HepG2 (cell line): Measurements from ENCODE around the gene CASP1. TPM values are rescaled to one million over a fixed set of nuclear protein-coding genes. Genes with fewer than 3 reads are reported as not detected.
A peak's percentile ranks its signal among the peaks of the same experiment; 100 is the strongest.

Source experiments
- ATF7-NPFF ChIP-seq: sonication (generic); formaldehyde crosslinking; IDR thresholded peaks from 2 replicates; pipeline ENCODE4 v1.8.1; 2023; ENCODE audit warnings: mild to moderate bottlenecking, low read depth, missing genetic modification reagents, moderate library complexity
- BRCA1 ChIP-seq: sonication (generic); formaldehyde crosslinking; IDR thresholded peaks from 2 replicates; pipeline ENCODE4 v1.4.0; 2020; ENCODE audit warnings: missing genetic modification reagents
- EED ChIP-seq: sonication (generic); formaldehyde crosslinking; IDR thresholded peaks from 2 replicates; pipeline ENCODE4 v1.5.0; 2020; ENCODE audit warnings: mild to moderate bottlenecking, missing genetic modification reagents
- GABPB1 ChIP-seq: IDR thresholded peaks from 2 replicates; pipeline ENCODE4 v1.6.1; 2016; ENCODE audit warnings: mild to moderate bottlenecking, missing genetic modification reagents, moderate library complexity, missing compliant biosample characterization
- GATAD1 ChIP-seq: IDR thresholded peaks from 2 replicates; pipeline ENCODE4 v1.6.1; 2016; ENCODE audit warnings: missing genetic modification reagents, missing compliant biosample characterization
- IRF2 ChIP-seq: IDR thresholded peaks from 2 replicates; pipeline ENCODE4 v1.6.1; 2018; ENCODE audit warnings: missing genetic modification reagents, missing compliant biosample characterization
- JARID2 ChIP-seq: sonication (generic); formaldehyde crosslinking; IDR thresholded peaks from 2 replicates; pipeline ENCODE4 v1.8.1; 2023; ENCODE audit warnings: missing genetic modification reagents, inconsistent platforms; ENCODE audit not compliant: insufficient replicate concordance
- KMT2B ChIP-seq: IDR thresholded peaks from 2 replicates; pipeline ENCODE4 v1.6.1; 2016; ENCODE audit warnings: missing genetic modification reagents, missing compliant biosample characterization
- RORA ChIP-seq: sonication (generic); formaldehyde crosslinking; IDR thresholded peaks from 2 replicates; pipeline ENCODE4 v1.5.0; 2020; ENCODE audit warnings: mild to moderate bottlenecking, missing genetic modification reagents, moderate library complexity
- SKI ChIP-seq: fragments of 450-650 bp; IDR thresholded peaks from one replicate; pipeline ENCODE4 v1.6.1; 2018; ENCODE audit warnings: mild to moderate bottlenecking; ENCODE audit not compliant: partially characterized antibody
- SP2 ChIP-seq: sonication (generic); formaldehyde crosslinking; IDR thresholded peaks from 2 replicates; pipeline ENCODE4 v1.5.1; 2020; ENCODE audit warnings: mild to moderate bottlenecking, missing genetic modification reagents
- SP5 ChIP-seq: IDR thresholded peaks from 2 replicates; pipeline ENCODE4 v1.6.1; 2016; ENCODE audit warnings: low read depth, borderline replicate concordance
- THYN1 ChIP-seq: sonication (generic); formaldehyde crosslinking; IDR thresholded peaks from 2 replicates; pipeline ENCODE4 v1.8.1; 2023; ENCODE audit warnings: low read depth, mild to moderate bottlenecking, moderate library complexity, missing genetic modification reagents, borderline replicate concordance
- TP53 ChIP-seq: sonication (generic); formaldehyde crosslinking; conservative IDR thresholded peaks from 2 replicates; pipeline ENCODE4 v1.4.0; 2020; ENCODE audit warnings: missing genetic modification reagents
- ZNF549 ChIP-seq: sonication (generic); formaldehyde crosslinking; IDR thresholded peaks from 2 replicates; pipeline ENCODE4 v1.5.0; 2020; ENCODE audit warnings: missing genetic modification reagents
- ZNF644 ChIP-seq: IDR thresholded peaks from 2 replicates; pipeline ENCODE4 v1.6.1; 2016; ENCODE audit warnings: low read depth
- polyA plus RNA-seq, 8 experiments: library from polyadenylated mRNA; depleted of rRNA in 3 of 8; stranded (reverse) in 7 of 8; unstranded in 1 of 8; fragments of >200 nt; fragmentation: Illumina TruSeq in 4 of 8; extraction: Trizol in 4 of 8; gene quantifications; 2 replicates each; pipeline versions ENCODE4 v1.2.1 to v1.2.3, GENCODE V29; 2011 to 2016; ENCODE audit warnings: low read depth in 4 of 8, missing spikeins in 1 of 8, mixed read lengths in 1 of 8; ENCODE audit not compliant: insufficient read depth in 1 of 8
- total RNA-seq, 5 experiments: library from RNA; depleted of rRNA; stranded (reverse); fragments of >200 nt; fragmentation: Illumina TruSeq; extraction: Trizol; gene quantifications; 2 replicates each; pipeline ENCODE4 v1.2.3, GENCODE V29; 2016; ENCODE audit warnings: low read depth in 1 of 5
- TF ChIP-seq, protein P1 (sequence below): sonication (generic); formaldehyde crosslinking; conservative IDR thresholded peaks from 2 replicates; pipeline ENCODE4 v1.5.0; 2020; ENCODE audit warnings: missing genetic modification reagents
- TF ChIP-seq, protein P2 (sequence below): sonication (generic); formaldehyde crosslinking; IDR thresholded peaks from 2 replicates; pipeline ENCODE4 v1.5.1; 2020; ENCODE audit warnings: mild to moderate bottlenecking, moderate library complexity, missing genetic modification reagents
- TF ChIP-seq, protein P3 (sequence below): sonication (generic); formaldehyde crosslinking; IDR thresholded peaks from 2 replicates; pipeline ENCODE4 v1.4.0; 2020; ENCODE audit warnings: low read depth, missing genetic modification reagents
- TF ChIP-seq, protein P4 (sequence below): sonication (generic); formaldehyde crosslinking; IDR thresholded peaks from 2 replicates; pipeline ENCODE4; 2020; ENCODE audit warnings: missing genetic modification reagents, mild to moderate bottlenecking, borderline replicate concordance
- TF ChIP-seq, protein P5 (sequence below): sonication (generic); formaldehyde crosslinking; IDR thresholded peaks from 2 replicates; pipeline ENCODE4 v1.4.0; 2020; ENCODE audit warnings: missing genetic modification reagents

The CASP1 gene
- total and polyA plus RNA-seq, 2 of the 13 experiments (the other 11 are each of a cell fraction or from before 2014, with no cell fraction given), result 0.34 to 5.2 TPM

DNA sequence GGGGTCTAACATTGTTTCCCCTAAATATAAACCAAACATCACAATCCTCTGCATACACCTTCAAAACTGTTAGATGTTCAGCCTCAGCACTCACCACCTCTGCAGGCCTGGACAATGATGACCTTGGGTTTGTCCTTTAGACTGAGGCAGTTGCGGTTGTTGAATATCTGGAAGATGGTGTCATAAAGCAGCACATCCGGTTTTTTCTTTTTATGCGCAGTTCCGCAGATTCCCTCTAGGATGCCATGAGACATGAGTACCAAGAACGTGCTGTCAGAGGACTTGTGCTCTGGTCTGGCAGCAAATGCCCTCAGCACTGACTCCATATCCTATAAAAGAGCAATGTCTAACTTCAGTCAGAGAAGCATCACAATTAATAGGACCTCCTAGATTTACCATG, 34.8 kb downstream of the CASP1 start (continued):
- TF ChIP-seq, protein P1, sequence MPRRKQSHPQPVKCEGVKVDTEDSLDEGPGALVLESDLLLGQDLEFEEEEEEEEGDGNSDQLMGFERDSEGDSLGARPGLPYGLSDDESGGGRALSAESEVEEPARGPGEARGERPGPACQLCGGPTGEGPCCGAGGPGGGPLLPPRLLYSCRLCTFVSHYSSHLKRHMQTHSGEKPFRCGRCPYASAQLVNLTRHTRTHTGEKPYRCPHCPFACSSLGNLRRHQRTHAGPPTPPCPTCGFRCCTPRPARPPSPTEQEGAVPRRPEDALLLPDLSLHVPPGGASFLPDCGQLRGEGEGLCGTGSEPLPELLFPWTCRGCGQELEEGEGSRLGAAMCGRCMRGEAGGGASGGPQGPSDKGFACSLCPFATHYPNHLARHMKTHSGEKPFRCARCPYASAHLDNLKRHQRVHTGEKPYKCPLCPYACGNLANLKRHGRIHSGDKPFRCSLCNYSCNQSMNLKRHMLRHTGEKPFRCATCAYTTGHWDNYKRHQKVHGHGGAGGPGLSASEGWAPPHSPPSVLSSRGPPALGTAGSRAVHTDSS (CRISPR knock-in tag), result no peak
- TF ChIP-seq SP5 (CRISPR knock-in tag), result no peak
- no peak for TF ChIP-seq EED (CRISPR knock-in tag)
- no peak for TF ChIP-seq ZNF549 (CRISPR knock-in tag)
- no peak for TF ChIP-seq JARID2 (CRISPR knock-in tag)
- TF ChIP-seq THYN1 (CRISPR knock-in tag), result no peak
- TF ChIP-seq, protein P2, sequence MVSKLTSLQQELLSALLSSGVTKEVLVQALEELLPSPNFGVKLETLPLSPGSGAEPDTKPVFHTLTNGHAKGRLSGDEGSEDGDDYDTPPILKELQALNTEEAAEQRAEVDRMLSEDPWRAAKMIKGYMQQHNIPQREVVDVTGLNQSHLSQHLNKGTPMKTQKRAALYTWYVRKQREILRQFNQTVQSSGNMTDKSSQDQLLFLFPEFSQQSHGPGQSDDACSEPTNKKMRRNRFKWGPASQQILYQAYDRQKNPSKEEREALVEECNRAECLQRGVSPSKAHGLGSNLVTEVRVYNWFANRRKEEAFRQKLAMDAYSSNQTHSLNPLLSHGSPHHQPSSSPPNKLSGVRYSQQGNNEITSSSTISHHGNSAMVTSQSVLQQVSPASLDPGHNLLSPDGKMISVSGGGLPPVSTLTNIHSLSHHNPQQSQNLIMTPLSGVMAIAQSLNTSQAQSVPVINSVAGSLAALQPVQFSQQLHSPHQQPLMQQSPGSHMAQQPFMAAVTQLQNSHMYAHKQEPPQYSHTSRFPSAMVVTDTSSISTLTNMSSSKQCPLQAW (CRISPR knock-in tag), result no peak
- no peak for TF ChIP-seq KMT2B (CRISPR knock-in tag)
- TF ChIP-seq, protein P3, sequence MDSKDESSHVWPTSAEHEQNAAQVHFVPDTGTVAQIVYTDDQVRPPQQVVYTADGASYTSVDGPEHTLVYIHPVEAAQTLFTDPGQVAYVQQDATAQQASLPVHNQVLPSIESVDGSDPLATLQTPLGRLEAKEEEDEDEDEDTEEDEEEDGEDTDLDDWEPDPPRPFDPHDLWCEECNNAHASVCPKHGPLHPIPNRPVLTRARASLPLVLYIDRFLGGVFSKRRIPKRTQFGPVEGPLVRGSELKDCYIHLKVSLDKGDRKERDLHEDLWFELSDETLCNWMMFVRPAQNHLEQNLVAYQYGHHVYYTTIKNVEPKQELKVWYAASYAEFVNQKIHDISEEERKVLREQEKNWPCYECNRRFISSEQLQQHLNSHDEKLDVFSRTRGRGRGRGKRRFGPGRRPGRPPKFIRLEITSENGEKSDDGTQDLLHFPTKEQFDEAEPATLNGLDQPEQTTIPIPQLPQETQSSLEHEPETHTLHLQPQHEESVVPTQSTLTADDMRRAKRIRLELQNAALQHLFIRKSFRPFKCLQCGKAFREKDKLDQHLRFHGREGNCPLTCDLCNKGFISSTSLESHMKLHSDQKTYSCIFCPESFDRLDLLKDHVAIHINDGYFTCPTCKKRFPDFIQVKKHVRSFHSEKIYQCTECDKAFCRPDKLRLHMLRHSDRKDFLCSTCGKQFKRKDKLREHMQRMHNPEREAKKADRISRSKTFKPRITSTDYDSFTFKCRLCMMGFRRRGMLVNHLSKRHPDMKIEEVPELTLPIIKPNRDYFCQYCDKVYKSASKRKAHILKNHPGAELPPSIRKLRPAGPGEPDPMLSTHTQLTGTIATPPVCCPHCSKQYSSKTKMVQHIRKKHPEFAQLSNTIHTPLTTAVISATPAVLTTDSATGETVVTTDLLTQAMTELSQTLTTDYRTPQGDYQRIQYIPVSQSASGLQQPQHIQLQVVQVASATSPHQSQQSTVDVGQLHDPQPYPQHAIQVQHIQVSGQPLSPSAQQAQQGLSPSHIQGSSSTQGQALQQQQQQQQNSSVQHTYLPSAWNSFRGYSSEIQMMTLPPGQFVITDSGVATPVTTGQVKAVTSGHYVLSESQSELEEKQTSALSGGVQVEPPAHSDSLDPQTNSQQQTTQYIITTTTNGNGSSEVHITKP (CRISPR knock-in tag), result no peak
- no peak for TF ChIP-seq GATAD1 (CRISPR knock-in tag)
- TF ChIP-seq, protein P4, sequence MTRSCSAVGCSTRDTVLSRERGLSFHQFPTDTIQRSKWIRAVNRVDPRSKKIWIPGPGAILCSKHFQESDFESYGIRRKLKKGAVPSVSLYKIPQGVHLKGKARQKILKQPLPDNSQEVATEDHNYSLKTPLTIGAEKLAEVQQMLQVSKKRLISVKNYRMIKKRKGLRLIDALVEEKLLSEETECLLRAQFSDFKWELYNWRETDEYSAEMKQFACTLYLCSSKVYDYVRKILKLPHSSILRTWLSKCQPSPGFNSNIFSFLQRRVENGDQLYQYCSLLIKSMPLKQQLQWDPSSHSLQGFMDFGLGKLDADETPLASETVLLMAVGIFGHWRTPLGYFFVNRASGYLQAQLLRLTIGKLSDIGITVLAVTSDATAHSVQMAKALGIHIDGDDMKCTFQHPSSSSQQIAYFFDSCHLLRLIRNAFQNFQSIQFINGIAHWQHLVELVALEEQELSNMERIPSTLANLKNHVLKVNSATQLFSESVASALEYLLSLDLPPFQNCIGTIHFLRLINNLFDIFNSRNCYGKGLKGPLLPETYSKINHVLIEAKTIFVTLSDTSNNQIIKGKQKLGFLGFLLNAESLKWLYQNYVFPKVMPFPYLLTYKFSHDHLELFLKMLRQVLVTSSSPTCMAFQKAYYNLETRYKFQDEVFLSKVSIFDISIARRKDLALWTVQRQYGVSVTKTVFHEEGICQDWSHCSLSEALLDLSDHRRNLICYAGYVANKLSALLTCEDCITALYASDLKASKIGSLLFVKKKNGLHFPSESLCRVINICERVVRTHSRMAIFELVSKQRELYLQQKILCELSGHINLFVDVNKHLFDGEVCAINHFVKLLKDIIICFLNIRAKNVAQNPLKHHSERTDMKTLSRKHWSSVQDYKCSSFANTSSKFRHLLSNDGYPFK (CRISPR knock-in tag), result no peak
- 0 out of 2 replicates have a peak, but pooled peaks have one; percentile 10 for TF ChIP-seq ZNF644 (CRISPR knock-in tag)
- no peak for TF ChIP-seq IRF2 (CRISPR knock-in tag)
- TF ChIP-seq RORA (CRISPR knock-in tag), result no peak
- TF ChIP-seq SKI, result no peak
- no peak for TF ChIP-seq SP2
- TF ChIP-seq GABPB1 (CRISPR knock-in tag), result peak; percentile 32; the same call in 1 of the 2 replicates
- TF ChIP-seq, protein P5, sequence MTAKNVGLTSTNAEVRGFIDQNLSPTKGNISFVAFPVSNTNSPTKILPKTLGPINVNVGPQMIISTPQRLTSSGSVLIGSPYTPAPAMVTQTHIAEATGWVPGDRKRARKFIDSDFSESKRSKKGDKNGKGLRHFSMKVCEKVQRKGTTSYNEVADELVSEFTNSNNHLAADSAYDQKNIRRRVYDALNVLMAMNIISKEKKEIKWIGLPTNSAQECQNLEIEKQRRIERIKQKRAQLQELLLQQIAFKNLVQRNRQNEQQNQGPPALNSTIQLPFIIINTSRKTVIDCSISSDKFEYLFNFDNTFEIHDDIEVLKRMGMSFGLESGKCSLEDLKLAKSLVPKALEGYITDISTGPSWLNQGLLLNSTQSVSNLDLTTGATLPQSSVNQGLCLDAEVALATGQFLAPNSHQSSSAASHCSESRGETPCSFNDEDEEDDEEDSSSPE (CRISPR knock-in tag), result no peak
- TF ChIP-seq BRCA1 (CRISPR knock-in tag), result no peak
- no peak for TF ChIP-seq TP53
- TF ChIP-seq ATF7-NPFF (CRISPR knock-in tag), result no peak
